SH-SY5Y (cell line): ENCODE data around the gene CD2AP.

Source experiments
- GATA2 ChIP-seq: IDR thresholded peaks from 2 replicates; pipeline ENCODE4 v1.6.1; 2011; ENCODE audit warnings: mild to moderate bottlenecking, low read depth, low read length
- GATA3 ChIP-seq: IDR thresholded peaks from 2 replicates; pipeline ENCODE4 v1.6.1; 2011; ENCODE audit warnings: low read depth, mild to moderate bottlenecking, low read length, moderate library complexity

- TF ChIP-seq GATA2, result no peak
- TF ChIP-seq GATA3, result no peak
Observed at GRCh38 chr6:47672816-47673215, 195.2 kb downstream of the CD2AP start.
